Measurements from ENCODE around the gene TMSB10.
"Not testable (repeated sequence)": the region's sequence is repeated elsewhere in the genome, so short reads cannot be mapped to it uniquely, and the experiment has no call there.

The TMSB10 gene

DNA sequence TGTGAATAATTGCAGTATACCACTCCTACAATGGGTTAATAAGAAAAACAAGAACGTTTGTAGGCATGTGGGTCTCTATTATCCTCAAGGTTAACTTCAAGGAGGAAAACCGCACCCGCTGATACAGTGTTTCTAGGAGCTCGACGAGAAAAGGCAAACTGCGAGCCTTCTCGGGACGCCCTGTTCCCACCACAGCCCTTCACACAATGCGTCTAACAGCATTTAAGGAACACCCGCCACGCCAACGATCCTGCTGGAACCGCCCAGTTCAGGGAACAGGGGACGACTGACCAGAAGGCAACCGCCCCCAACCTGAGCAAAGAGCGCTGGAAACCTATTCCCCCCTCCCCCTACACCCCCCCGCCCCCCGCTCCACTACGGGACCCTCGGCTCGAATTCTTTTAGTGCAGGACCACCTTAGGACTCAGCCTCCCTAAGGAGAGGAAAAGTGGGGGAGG is 710 bp upstream of the TMSB10 start:
- peak; percentile 43 for DNase-seq

DNA sequence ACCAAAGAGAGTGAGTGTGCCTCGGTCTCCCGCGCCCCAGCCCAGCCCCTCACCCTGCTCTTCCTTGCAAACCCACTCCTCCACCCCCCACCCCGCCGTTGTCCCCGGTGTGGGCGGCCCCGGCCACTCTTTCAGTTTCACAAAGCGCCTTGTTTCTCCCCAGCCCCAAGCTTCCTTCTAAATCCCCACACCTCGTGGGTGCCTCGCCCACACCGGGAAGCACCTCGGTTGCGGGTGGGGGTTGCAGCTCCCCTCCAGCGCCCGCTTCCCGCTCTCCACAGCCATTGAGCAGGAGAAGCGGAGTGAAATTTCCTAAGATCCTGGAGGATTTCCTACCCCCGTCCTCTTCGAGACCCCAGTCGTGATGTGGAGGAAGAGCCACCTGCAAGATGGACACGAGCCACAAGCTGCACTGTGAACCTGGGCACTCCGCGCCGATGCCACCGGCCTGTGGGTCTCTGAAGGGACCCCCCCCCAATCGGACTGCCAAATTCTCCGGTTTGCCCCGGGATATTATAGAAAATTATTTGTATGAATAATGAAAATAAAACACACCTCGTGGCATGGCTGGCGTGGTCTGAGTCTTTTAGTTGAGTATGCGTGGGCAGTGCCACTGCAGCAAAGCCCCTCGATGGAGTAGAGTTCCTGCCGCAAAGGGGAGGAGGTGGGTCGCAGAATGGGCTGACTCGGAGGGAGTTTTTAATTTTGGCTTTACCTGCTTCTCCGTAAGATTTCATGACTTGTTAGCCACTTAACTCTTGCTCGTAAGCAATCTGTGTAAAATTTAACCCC is 848 bp downstream of the TMSB10 start:
- DNase-seq, result peak; percentile 59

DNA sequence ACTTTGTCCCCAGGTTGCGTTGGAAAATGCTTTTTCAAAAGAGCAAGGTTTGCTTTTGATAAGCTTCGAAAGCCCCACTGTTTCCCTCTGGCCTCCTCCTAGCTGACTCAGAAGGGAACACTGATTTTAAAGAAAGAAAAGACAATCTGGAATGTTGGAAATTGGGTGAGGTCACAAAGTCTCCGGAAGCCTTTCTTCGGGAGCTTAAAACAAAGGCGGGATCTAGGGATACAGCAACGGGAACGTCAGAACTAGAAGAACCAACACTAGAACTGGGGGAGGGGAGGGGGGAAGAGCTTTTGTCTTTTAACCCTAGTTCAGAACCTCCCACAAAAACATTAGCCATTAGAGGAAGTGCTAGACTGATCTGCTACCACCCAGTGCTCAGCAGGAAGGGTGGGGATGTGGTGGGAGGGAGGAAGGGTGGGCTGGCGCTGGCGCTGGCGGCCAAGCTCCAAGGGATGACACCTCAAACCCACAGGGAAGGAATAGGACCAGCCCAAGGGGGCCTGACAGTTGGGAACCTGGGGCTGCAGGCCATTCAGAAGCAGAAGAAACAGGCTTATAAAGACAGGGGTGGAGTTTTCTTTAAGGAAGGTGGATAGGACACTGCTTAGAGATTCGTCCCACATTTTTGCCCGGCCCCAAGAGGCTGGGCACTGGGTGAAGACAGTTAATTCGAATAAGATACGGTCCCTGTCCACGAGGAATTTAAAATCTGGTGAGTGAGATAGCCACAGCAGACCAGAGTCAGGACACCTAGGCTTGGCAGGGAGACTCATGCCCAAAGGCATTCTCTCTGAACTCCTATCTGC is 1.7 kb downstream of the TMSB10 start:
- peak; percentile 77 for DNase-seq

DNA sequence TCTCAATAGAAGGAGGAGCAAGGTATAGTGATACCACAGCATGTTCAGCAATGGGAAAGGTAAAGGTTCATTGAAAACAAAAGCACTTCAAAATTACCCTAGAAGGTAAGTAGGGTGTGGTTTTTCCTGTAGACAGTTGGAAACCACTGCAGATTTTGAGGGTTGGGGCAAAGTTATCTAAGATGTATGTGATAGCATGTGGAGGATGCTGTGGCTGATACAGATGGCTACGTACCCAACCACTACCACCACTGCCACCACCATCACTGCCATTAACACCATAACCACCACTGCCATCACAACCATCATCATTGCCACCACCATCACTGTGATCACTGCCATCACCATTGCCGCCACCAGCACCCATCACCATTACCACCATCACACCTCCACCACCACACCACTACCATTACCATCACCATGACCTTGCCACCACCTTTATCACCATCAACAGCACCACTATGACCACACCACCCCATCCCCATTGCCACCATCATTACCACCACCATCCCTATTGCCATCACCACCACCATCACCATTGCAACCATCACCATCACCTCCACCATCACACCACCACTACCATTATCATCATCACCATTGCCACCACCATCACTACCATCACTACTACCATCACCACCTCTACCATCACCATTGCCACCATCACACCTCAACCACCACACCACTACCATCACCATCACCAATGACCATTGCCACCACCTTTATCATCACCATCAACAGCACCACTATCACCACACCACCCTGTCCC is 3.7 kb downstream of the TMSB10 start:
- DNase-seq, result peak; percentile 84

DNA sequence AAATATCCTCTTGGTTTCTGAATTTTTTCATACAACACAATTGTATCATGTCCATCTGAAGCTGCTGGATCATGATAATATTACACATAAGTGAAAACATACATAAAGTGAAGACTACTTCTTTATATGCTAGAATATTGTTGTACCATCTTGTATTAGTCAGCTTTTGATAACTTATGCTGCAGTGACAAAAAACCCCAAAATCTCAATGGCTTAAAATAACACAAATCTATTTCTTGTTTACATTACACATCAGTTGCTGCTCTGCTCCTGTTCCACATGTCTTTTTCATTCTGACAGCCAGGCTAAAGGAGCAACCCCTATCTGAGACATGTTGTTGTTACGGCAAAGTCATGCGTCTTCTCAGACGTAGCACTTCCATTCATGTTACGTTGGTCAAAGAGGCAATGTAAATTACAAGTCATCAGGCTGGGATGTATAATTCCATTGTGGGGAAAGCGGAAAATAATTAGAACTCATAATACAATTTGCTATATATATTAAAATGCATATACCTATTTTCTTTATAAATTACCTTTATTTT is 5.8 kb downstream of the TMSB10 start:
- no peak for DNase-seq

DNA sequence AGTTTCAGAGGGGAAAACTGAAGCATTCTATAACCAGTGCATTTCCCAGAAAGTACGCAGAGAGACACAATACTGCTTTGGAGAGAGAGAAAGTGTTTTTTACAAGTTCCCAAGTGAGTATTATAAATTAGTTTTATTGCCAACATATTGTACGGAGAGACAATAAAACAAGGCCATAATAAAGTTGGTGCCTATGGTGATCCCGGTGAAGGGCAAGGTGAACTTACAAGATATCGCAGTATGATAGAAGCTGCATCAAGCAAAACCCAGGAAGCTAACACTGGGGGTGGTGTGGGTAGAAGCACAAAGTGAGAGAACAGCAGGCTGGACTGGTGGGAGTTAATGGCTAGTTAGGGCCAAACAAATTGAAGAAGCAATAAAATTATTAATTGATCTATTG is 7.5 kb downstream of the TMSB10 start:
- no peak for DNase-seq

DNA sequence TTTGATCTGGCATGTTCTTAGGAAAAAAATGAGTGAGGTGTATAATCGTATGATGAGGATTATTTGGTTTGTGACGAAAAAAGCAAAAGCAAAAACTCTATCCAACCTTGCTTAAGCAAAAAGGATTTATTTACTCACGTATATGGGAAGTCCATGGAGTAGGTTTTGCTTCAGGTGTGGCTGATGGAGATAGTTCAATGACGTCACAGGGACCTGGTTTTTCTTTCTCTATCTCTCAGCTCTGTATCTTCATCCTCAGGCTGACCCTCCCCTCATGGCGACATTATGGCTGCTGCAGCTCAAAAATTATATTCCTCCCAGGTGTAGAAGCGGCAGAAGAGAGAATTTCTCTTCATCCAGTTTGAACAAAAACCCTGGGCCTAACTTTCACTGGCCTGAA is 8.9 kb downstream of the TMSB10 start:
- DNase-seq, result no peak

DNA sequence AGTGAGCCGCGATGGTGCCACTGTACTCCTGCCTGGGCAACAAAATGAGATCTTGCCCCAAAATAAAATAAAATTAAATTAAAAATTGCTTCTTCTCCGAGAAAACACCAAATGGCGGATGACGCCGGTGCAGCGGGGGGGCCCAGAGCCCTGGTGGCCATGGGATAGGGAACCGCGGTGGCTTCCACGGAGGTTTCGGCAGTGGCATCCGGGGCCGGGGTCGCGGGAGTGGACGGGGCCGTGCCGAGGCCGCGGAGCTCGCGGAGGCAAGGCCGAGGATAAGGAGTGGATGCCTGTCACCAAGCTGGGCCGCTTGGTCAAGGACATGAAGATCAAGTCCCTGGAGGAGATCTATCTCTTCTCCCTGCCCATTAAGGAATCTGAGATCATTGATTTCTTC is 10.2 kb downstream of the TMSB10 start:
- DNase-seq, result not testable (repeated sequence)

DNA sequence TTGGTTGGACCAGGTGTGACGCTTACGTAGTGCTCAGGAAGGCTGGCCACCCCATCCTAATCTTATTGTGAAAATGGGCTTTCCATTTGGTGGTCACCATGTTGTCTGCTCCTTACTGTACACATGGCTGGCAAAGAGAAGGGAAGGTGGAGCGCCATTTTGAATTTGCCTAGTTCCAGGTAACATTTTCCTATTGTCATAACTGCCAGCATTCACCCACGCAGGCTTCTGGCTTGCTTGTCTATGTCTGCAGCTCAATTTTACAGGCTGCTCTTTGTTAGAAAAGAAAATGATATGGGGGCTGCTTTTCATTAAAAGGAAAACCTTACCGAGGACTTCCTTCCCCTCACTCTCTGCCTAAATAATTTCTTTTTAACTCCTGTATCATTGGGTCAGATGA is 12.4 kb downstream of the TMSB10 start:
- not testable (repeated sequence) for DNase-seq

DNA sequence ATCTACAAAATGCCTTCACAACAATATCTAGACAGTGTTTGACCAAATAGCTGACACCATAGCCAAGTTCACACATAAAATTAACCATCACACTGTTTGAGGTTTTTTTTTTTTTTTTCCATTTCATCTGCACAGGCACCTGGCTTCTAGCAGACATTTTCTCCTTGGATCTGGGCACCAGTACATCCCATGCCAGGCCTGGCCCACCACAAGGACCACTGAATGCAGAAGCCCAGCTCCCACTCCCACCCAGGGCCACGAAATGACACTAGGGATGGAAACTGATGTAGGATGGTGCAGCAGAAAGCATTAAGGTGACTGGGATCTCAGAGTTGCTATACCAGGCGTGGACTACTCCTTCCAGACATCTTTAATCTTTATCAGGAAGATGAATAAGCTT is 13.0 kb downstream of the TMSB10 start:
- DNase-seq, result no peak

DNA sequence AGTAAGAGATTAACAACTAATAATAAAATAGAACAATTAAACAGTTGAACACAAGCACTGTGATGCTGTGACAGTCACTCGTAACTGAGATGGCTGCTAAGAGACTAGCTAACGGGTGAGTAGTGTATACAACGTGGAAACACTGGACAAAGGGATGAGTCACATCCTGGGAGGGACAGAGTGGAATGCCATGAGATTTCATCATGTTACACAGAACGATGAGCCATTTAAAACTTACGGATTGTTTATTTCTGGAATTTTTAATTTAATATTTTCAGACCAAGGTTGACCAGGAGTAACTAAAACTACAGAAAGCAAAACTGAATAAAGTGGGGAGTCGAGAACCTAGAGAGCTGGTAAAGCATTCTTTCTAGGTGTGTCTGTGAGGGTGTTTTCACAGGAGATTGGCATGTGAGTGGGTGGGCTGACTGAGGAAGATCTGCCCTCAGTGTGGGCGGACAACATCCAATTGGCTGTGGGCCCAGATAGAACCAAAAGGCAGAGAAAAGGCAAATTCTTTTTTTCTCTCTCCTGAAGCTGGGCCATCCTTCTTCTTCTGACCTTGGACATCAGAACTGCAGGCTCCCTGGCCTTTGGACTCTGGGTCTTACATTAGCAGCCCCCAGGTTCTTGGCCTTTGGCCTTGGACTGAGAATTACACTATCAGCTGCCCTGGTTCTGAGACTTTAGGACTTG is 14.6 kb downstream of the TMSB10 start:
- DNase-seq, result peak; percentile 35

DNA sequence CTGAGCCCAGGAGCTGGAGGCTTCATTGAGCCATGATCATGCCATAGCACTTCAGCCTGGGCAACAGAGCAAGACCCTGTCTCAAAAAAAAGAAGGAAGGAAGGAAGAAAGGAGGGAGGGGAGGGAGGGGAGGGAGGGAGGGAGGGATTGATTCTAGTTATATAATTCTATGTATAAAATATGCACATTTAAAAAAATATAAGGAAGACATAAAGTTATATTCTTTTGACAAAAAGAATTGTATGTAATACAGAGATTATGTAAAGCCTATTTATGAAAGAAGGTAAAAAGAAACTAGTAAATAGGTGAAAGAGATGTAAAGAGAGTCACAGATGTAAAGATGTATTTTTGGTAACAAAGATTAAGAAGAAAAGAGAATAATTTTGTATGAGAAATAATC is 17.6 kb downstream of the TMSB10 start:
- DNase-seq, result no peak

DNA sequence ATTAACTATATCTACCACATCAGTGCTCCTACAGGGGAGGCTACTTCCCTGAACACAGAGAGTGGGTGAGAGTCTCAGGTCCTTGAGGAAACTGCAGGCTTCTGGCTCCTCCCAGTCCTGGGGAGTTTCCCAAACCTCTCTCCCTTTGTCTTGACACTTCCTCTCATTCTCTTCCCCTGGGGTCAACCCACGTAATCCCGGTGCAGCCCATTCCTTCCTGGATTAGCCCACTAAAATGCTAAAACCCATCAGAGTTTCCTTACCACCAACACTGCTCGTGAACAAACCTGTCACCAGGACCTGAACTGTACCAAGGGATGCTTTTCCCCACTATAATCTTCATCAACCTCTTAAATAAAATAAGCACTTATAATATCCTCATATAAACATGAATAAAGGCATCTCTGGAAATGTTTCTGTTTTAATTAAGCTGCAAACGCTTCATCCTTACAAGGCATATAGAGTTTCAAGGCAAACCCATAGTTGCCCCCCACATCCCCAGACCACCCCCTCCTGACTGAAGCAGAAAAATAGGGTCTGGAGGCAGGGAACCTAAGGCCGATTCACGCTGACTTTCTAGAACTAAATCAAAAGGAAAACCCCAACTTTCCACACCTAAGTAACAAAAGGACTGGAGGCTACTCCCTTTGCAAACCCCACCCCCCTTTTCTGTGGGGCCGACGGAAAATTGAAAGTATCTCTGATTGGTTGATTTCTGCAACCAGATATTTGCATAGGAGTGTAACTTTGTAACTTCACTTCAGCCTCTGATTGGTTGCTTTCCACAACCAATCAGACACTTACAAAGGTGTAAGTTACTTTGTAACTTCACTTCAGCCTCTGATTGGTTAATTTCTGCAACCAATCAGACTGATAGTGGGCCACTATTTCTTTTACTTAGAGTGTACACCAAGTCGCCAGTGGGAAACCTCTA is 19.0 kb downstream of the TMSB10 start:
- peak; percentile 86 for DNase-seq

DNA sequence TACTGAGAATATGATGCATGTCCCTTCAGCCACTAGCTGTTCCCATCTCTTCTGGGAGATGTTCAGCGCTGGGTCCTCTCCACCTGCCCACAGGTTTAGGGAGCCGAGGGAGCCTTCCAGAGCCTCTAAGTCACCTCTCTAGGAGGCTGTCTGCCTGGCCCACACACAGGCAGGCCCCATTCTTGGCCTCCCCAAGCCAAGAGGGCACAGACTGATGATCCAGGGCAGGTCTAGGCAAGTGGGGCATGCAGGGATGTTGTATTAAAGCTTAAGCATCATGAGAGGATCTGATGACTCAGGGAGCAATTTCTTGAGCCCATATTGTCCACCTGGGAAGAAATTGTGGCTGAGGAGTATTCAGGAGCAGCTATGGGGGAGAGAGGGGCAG is 19.9 kb downstream of the TMSB10 start:
- DNase-seq, result no peak

DNA sequence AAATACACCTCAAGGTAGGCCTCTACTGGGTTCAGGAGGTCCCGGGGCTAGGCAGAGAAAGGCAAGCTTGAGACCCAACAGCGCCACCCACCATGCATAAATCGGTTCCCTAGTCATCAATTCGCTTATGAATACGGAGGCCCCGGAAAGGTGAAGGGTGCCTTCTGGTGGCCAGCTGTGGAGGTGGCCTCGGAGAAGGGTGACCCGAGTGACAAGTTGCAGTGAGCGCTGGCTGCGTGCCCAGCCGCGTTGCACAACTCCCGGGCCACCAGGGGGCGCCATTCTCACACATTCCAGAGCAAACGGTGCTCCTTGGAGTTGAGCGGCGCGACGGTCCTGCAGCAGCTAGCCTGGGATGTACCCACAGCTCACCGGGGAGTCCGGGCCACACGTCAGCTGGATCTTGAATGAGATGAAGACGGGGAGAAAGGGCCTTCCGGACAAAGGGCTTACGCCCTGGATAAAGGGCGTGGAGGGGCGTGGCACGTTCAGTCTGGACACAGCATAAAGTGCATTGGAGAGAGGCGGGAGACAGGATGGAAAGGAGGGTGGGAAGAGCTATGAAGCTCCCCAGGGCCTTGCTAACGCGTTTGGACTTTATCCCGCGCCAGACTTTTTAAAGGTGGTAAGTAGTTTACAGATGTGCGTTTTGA is 20.4 kb downstream of the TMSB10 start:
- peak; percentile 98 for DNase-seq

DNA sequence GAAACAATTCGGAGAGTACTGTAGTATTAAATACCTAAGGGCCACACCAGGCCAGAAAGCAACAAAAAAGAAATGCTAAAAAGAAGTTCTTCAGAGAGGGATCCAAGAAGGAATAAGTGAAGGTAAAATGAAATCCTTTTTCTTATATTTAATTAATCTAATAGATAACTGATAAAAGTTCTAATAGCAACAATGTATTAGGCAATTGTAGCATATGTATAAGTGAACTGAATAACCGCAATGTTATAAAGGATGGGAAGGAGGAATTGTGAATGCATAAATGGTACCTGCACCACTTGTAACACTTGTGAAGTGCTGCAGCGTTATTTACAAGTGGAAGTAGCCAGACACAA is 21.8 kb downstream of the TMSB10 start:
- DNase-seq, result no peak

DNA sequence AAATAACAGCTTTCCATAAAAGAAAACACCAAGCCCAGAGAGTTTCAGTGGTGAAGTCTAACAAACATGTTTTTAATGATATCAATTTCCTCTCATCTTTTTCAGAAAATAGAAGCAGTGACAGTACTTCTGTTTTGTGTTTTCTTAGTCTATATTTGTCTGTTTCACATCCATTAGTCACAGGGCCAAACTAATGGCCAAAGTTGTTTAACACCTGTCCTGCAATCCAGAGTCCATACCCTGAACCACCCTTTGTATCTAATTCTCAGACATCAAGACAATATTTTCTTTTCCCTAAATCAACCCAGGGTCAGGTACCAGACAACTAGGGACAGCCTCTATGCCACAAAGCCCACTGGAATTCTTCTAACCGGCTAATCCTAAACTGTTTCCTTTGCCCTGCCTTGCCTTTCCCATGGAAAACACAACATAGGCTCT is 25.9 kb downstream of the TMSB10 start:
- no peak for DNase-seq

DNA sequence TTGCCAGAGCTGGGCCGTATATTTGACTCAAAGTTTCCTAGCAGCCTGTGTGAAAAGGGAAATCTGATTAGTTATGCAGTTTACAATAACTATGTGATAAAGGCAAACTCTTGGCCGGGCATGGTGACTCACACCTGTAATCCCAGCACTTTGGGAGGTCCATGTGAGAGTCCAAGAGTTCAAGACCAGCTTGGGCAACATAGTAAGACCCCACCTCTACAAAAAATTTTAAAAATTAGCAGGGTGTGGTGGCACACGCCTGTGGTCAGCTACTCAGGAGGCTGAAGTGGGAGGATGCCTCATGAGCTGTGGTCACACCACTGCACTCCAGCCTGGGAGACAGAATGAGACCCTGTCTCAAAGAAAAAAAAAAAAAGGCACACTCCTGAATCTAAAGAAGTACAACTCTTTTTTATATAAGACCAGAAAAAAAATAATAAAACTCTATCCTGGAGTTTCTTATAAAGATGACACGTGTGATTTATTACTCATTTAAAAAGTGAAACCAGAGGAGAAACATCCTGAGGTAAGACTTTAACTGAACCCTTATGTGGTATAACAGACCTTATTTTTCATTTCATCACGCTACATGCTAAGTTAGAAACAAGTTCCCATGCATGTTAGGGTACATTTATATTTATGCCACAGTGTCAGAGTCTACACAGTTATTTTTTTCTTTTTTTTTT is 32.9 kb downstream of the TMSB10 start:
- DNase-seq, result peak; percentile 63

DNA sequence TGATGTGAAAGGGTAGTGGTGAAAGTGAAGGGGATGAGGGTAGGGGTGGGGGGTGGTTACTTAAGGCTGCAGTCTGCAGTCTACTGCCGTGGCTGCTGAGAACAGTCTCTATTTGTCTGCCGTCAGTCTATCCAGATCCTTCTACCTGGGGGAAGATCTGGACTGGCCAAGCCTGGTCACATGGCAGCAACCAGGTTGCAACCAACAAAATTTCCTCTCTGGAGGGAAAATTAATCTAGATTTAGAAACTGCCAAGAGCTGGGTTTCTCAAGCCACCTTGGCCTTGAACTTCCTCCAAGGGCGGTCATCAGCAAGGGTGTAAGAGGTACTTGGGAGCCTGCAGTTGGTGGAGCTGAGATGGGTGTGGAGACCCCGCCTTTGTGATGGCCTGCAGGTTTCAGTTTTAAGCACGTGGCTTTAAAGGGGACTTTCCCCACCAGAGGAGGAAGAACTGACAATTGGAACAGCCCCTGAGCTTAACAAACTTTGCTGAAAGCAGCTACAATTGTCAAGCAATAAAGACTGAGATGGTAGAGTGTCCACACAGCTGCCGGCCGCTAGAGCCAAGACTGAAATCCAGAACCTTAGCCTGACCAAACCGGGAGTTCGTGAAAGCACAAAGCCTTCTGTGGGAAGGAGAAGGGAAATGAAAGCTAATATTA is 34.1 kb downstream of the TMSB10 start:
- peak; percentile 91 for DNase-seq

DNA sequence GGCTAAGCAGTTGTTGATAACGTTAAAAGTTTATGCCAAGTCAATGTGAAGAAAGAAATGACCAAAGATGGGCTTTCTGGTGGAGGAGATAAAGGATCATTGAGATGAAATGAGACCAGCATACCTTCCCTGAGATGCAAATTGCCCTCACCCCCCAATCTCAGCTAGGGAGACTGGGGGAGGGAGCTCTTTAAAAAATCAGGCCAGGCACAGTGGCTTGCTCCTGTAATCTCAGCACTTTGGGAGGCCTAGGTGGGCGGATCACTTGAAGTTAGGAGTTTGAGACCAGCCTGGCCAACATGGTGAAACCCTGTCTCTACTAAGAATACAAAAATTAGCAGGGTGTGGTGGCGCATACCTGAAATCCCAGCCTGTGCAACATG is 34.6 kb downstream of the TMSB10 start:
- no peak for DNase-seq

Measured in CD4-positive, alpha-beta T cell treated with Interleukin-17A for 1 hour (primary cell).